Esophagus squamous epithelium (tissue), 4 donors: ENCODE measurements around the gene RAB40C.

Experiments
- POLR2A ChIP-seq, 4 donors: fragments of 450-650 bp; IDR thresholded peaks; one replicate each; pipeline ENCODE4 v1.6.1; 2017; ENCODE audit warnings: antibody characterized with exemption in 4 of 4, mild to moderate bottlenecking in 4 of 4, moderate library complexity in 3 of 4
- TF ChIP-seq, protein P1 (sequence below), 6 experiments: fragments of 450-650 bp in 4 of 6; fragments of 200-600 bp in 2 of 6; sonication (generic) in 2 of 6; IDR thresholded peaks; one replicate each; pipeline ENCODE4 v1.5.1; 2016 to 2019; ENCODE audit warnings: antibody characterized with exemption in 6 of 6, mild to moderate bottlenecking in 4 of 6, moderate library complexity in 4 of 6

DNA sequence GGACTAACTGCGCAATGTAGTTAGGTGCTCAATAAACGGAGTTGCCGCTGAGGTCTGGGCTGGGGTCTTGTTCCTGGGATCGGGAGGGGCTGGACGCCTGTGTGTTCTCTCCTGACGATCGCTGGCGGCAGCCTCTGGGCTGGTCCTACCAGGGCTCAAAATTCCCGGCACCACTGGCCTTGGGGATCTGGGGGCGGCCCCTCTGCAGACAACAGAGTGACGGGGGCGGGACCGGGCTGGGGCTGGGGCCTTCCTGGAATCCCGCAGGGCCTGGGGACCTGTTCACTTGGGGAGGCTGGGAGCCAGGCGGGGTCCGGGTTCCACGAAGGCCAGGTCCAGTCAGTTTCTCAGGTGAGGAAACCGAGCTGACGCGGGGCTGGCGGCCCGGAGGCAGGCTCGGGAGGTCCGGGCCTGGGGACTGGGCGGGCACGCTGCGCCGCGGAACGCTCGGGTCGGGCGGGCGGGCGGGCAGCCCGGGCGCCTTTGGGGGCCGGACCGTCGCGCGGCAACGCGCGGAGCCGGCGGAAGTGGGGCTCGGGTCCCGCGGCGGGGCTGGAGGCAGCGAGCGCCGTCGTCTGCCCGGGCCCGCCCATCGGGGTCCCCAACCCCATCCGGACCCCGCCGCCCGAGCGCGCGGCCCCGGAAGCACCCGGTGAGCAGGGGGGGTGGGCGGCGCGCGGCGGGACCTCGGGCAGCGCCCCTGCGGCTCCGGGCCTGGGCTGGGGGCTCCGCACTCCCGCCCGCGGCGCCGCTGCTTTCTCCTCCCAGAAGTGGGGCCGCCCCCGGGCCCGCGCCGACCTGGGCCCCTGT, 20.2 kb upstream of the RAB40C start, which contains the start of gene PIGQ:
- peak in 2 of 4 donors; percentile 11 to 17 for TF ChIP-seq POLR2A (IDR thresholded peaks at IDR 0.05)
- TF ChIP-seq, protein P1, sequence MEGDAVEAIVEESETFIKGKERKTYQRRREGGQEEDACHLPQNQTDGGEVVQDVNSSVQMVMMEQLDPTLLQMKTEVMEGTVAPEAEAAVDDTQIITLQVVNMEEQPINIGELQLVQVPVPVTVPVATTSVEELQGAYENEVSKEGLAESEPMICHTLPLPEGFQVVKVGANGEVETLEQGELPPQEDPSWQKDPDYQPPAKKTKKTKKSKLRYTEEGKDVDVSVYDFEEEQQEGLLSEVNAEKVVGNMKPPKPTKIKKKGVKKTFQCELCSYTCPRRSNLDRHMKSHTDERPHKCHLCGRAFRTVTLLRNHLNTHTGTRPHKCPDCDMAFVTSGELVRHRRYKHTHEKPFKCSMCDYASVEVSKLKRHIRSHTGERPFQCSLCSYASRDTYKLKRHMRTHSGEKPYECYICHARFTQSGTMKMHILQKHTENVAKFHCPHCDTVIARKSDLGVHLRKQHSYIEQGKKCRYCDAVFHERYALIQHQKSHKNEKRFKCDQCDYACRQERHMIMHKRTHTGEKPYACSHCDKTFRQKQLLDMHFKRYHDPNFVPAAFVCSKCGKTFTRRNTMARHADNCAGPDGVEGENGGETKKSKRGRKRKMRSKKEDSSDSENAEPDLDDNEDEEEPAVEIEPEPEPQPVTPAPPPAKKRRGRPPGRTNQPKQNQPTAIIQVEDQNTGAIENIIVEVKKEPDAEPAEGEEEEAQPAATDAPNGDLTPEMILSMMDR (IDR thresholded peaks at IDR 0.05), result no peak
